Cardiac muscle cell (in vitro differentiated cells and primary cell): ENCODE results near the gene TSEN2. TPM values are rescaled to one million over a fixed set of nuclear protein-coding genes. Genes with fewer than 3 reads are reported as not detected.
A peak's percentile ranks its signal among the peaks of the same experiment; 100 is the strongest.

Experiments
- DNase-seq, 2 donors: peaks; one replicate each; pipeline versions ENCODE4 v3.0.0 to v3.0.0-alpha.2; 2010 to 2017; ENCODE audit warnings: low read depth in 1 of 2, low spot score in 1 of 2
- H3K27ac ChIP-seq: fragments of 200-600 bp; sonication (generic); 2 replicates; pipeline ENCODE4 v1.5.1; 2016
- H3K27me3 ChIP-seq: fragments of 200-600 bp; sonication (generic); 2 replicates; pipeline ENCODE4 v1.6.0; 2016; ENCODE audit warnings: control low read depth
- H3K36me3 ChIP-seq: fragments of 200-600 bp; sonication (generic); 2 replicates; pipeline ENCODE4 v1.5.1; 2016; ENCODE audit warnings: control low read depth
- H3K4me1 ChIP-seq: fragments of 200-600 bp; sonication (generic); 2 replicates; pipeline ENCODE4 v1.8.1; 2017; ENCODE audit warnings: low read depth, mild to moderate bottlenecking, mixed run types
- H3K4me3 ChIP-seq: fragments of 200-600 bp; sonication (generic); 2 replicates; pipeline ENCODE4 v1.5.1; 2016; ENCODE audit warnings: mild to moderate bottlenecking
- H3K9me3 ChIP-seq: fragments of 200-600 bp; sonication (generic); 2 replicates; pipeline ENCODE4 v1.5.1; 2017; ENCODE audit warnings: low read depth, mild to moderate bottlenecking, control low read depth
- CTCF ChIP-seq: IDR thresholded peaks from 2 replicates; pipeline ENCODE4 v1.5.1; 2012; ENCODE audit warnings: low read depth, mild to moderate bottlenecking, low read length
- polyA plus RNA-seq: library from polyadenylated mRNA; unstranded; fragments of >200 nt; fragmentation: Nextera tagmentation; extraction: Ambion mirVana; gene quantifications from 2 replicates; pipeline ENCODE4 v1.2.1, GENCODE V29; 2016
- total RNA-seq: library from RNA; depleted of rRNA; stranded (reverse); fragments of >200 nt; gene quantifications from 2 replicates; pipeline ENCODE4 v1.2.3, GENCODE V29; 2016

Gene TSEN2
- total and polyA plus RNA-seq, 2 experiments from 2014 or later: 24.4 to 25.7 TPM

GRCh38 chr3:12461097-12461649 is 23.1 kb upstream of the TSEN2 start:
- DNase-seq: no peak
- no peak for TF ChIP-seq CTCF
- Histone ChIP-seq H3K36me3 (no peaks in the 10 kb centered on the region), H3K9me3 (no peaks in the 10 kb centered on the region), H3K27ac (no peak overlapping the region), H3K4me1 (no peaks in the 10 kb centered on the region), H3K4me3 (no peak overlapping the region), H3K27me3 (no peaks in the 10 kb centered on the region)

- DNase-seq: peak in 1 of 2 donors; percentile 16
- TF ChIP-seq CTCF: no peak
- no peak overlapping the region for H3K27ac ChIP-seq
- H3K27me3 ChIP-seq: no peaks in the 10 kb centered on the region
- H3K36me3 ChIP-seq: no peaks in the 10 kb centered on the region
- H3K4me1 ChIP-seq: no peaks in the 10 kb centered on the region
- H3K4me3 ChIP-seq: no peak overlapping the region
- H3K9me3 ChIP-seq: no peaks in the 10 kb centered on the region
Measured at GRCh38 chr3:12462159-12462947, 21.9 kb upstream of the TSEN2 start.

- no peaks in the 10 kb centered on the region for H3K4me1 ChIP-seq
- no peak for DNase-seq
- H3K9me3 ChIP-seq: no peaks in the 10 kb centered on the region
- no peaks in the 10 kb centered on the region for H3K36me3 ChIP-seq
- H3K27ac ChIP-seq: no peak overlapping the region
- H3K4me3 ChIP-seq: no peak overlapping the region
- no peaks in the 10 kb centered on the region for H3K27me3 ChIP-seq
- no peak for TF ChIP-seq CTCF
Measured at GRCh38 chr3:12463686-12464085, 20.6 kb upstream of the TSEN2 start.

- DNase-seq: no peak
- Histone ChIP-seq H3K36me3 (no peaks in the 10 kb centered on the region), H3K27ac (no peak overlapping the region), H3K9me3 (no peaks in the 10 kb centered on the region), H3K4me1 (no peaks in the 10 kb centered on the region), H3K27me3 (no peaks in the 10 kb centered on the region), H3K4me3 (no peak overlapping the region)
- TF ChIP-seq CTCF: no peak
Measured at GRCh38 chr3:12464181-12464580, 20.1 kb upstream of the TSEN2 start.

GRCh38 chr3:12465151-12465835 is 19.0 kb upstream of the TSEN2 start:
- no peaks in the 10 kb centered on the region for H3K9me3 ChIP-seq
- H3K4me3 ChIP-seq: no peak overlapping the region
- no peaks in the 10 kb centered on the region for H3K27me3 ChIP-seq
- H3K36me3 ChIP-seq: no peaks in the 10 kb centered on the region
- H3K27ac ChIP-seq: no peak overlapping the region
- DNase-seq: no peak
- no peak for TF ChIP-seq CTCF
- no peaks in the 10 kb centered on the region for H3K4me1 ChIP-seq
